GM18526 (cell line): ENCODE data around the gene USP20.

Experiments used
- POLR2A ChIP-seq: IDR thresholded peaks from 3 replicates; pipeline ENCODE4 v1.6.1; 2011; ENCODE audit not compliant: insufficient read length; ENCODE audit errors: extremely low read depth

USP20 gene

GRCh38 chr9:129864991-129865647, 29.9 kb downstream of the USP20 start:
- no peak for TF ChIP-seq POLR2A

- TF ChIP-seq POLR2A: no peak
Measured at GRCh38 chr9:129865668-129866320, 30.5 kb downstream of the USP20 start.

DNA sequence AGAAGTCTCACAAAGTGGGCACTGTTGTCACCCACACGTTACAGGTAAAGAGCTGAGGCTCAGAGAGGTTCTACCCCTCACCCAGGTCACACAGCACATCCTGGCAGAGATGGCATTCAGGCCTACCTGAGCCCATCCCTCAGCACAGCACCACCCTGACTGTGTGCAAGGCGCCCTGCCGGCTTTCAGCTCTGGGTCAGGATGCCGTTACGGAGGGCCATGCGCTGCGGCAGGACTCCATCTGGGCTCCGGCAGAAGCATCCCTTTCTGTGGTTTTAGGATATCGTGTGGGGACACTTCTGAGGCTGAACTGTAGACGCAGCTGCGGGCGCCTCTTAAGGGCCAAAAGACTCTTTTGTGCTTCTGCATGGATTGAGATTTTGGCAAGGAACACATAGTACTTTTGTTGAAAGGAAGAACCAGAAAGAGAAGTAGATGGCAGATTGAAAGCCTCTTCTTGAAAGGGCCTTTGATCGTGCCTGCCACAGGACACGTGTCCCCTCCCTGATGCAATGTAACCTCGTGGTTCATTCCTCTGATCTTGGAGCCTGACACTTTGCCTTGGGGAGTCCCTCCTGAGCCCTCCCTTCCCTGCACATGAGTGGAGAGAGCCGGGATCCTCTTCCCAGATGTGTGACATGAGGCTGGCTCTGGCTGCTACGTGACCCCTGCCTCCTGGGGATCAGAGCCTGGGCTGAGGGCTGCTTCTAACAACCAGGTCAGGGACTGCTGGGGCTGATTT, 31.3 kb downstream of the USP20 start:
- no peak for TF ChIP-seq POLR2A

DNA sequence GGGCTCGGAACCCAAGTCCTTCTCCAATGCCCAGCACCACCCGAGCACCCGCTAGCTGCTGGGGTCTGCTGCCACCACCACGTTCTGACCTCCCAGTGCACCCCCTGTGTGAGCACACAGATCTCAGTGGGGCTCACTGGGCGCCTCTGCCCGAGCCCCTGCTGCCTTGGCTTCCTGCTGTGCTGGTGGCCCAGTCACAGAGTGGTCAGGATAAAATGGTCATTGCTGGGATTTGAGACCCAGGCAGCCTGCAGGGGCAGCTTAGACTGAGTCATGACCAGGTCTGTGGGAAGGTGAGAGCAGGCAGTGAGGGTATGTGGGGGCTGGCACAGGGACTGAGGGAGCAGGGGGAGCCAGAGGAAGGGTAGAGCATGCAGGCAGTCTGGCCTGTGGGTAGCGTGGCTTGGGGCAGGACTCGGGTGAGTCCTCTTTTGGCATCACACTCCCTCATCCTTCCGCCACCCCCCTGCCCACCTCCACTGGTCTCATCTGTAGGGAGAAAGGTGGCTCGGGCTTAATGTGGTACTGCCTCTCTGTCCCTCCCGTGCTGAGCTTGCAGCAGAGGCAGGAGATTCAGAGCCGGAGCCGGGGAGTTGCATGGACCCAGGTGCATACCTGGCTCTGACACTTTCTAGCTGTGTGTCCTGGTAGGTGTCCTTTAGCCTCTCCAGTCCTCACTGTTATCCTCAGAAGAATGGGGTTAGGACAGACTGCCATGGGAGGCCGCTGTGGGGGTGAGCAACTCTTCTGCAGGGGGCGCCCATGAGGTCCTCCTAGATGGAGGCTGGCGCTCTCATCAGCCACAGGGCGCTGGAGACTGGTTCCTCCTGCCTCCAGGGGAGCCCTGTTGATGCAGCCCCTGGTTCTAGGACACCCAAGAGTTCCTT, 32.1 kb downstream of the USP20 start:
- no peak for TF ChIP-seq POLR2A

DNA sequence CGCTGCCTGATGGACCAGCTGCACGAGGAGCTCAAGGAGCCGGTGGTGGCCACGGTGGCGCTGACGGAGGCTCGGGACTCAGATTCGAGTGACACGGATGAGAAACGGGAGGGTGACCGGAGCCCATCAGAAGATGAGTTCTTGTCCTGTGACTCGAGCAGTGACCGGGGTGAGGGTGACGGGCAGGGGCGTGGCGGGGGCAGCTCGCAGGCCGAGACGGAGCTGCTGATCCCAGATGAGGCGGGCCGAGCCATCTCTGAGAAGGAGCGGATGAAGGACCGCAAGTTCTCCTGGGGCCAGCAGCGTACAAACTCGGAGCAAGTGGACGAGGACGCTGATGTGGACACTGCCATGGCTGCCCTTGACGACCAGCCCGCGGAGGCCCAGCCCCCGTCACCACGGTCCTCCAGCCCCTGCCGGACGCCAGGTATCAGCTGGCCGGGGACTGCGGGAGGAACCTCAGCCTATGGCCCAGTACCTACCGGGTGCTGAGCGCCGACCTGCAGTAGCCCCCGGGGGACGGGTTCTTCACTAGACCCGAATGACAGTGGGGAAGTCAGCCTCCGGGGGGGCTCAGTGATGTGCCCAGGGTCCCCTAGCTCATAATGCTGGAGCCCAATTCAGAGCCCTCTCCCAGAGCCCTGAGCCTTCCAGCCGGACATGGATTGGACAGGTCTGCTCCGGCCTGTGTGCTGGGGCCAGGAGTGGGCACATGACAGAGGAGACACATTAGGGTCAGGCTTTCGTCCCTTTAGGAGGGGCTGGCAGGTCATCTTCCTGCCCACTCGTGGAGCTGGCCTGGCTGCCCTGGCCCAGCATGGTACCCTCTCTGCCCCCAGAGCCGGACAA, 33.0 kb downstream of the USP20 start:
- TF ChIP-seq POLR2A: no peak

DNA sequence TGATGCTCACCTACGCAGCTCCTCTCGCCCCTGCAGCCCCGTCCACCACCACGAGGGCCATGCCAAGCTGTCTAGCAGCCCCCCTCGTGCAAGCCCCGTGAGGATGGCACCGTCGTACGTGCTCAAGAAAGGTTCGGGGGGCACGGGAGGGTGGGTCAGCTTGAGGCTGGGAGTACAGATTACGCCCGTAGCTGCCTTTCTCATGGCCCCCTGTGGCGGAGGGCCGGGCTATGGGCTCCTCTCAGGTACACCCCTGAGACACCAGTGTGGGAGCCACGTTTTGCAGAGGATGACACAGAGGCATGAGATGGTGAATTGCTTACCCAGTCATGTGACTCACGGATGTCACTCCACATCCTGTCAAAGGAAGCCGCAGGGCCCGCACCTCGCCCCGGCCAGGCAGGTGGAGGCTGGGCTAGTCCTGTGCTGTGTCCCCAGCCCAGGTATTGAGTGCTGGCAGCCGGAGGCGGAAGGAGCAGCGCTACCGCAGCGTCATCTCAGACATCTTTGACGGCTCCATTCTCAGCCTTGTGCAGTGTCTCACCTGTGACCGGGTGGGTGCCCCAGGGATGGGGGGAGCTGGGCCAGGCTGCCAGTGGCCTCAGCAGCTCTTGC, 33.7 kb downstream of the USP20 start:
- TF ChIP-seq POLR2A: no peak

DNA sequence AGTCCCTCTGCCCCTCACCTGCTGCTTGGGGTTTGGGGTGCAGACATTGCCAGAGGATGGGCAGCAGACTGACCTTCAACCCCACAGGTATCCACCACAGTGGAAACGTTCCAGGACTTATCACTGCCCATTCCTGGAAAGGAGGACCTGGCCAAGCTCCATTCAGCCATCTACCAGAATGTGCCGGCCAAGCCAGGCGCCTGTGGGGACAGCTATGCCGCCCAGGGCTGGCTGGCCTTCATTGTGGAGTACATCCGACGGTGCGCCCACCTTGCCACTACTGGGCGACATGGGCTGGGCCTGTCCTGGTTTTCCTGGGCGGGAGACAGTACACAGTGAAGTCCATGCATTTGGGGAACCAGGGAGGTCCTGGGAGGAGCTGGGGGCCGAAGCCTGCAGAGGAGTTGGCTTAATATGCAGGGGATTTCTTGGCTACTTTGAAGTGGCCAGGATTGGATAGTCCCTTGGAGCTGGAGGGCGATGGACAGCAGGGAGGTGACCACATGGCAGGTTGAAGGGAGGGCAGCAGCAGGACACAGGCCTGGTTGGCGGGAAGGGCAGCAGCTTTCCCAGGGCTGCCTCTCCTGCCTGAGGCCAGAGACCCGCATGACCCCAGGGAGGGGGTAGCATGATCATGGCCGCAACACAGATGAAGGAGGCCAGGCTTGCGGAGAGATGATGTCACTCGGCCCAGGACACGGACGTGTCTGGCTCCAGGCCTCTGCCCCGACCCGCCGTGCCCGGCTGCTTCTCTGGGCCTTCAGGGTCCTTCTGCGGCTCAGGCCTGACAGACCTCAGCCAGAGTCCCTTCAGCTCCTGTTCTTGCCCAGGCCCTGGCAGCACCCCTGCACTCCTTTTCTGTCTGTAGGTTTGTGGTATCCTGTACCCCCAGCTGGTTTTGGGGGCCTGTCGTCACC, 34.6 kb downstream of the USP20 start:
- TF ChIP-seq POLR2A: no peak

DNA sequence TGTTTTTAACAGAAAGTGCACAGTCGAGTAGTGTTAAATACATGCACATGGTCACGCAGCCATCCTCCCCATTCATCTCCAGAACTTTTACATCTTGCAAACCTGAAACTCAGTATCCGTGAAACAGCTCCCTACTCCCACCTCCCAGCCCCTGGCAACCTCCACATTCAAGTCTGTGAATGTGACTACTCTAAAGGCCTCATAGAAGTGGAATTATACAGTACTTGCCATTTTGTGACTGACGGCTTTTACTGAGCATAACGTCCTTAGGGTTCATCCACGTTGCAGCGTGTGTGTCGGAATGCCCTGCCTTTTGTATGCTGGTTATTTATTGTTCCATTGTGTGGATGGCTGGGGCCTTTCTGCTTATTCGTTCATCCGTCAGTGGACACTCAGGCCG, 35.8 kb downstream of the USP20 start:
- TF ChIP-seq POLR2A: no peak

DNA sequence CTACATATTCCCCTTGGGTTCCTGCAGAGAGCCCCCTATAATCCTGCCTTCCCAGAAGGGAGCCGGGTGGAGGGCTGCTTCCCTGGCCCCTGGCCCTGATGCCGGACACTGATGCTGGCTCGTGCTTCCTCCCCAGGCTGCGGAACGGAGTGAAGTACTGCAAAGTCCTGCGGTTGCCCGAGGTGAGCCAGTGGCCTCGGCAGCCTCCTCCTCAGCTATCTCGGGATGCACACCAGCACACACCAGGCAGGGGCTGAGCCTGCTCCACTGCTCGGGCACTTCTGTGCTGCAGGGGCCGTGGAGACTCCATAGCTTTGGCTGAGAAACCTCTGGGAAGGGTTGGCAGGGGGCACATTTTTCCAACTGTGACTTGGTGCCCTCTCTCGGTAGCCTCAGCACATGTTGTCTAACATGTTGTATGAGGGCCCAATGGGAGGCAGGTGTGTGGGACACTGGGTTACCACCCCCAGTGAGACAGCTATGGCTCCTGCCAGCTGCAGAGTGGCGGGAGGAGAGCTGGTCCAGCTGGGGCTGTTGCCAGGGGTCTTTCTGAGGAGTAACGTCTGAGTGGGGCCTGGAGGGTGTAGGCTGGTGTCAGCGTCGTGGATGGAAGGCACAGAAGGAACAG, 38.4 kb downstream of the USP20 start:
- TF ChIP-seq POLR2A: no peak

DNA sequence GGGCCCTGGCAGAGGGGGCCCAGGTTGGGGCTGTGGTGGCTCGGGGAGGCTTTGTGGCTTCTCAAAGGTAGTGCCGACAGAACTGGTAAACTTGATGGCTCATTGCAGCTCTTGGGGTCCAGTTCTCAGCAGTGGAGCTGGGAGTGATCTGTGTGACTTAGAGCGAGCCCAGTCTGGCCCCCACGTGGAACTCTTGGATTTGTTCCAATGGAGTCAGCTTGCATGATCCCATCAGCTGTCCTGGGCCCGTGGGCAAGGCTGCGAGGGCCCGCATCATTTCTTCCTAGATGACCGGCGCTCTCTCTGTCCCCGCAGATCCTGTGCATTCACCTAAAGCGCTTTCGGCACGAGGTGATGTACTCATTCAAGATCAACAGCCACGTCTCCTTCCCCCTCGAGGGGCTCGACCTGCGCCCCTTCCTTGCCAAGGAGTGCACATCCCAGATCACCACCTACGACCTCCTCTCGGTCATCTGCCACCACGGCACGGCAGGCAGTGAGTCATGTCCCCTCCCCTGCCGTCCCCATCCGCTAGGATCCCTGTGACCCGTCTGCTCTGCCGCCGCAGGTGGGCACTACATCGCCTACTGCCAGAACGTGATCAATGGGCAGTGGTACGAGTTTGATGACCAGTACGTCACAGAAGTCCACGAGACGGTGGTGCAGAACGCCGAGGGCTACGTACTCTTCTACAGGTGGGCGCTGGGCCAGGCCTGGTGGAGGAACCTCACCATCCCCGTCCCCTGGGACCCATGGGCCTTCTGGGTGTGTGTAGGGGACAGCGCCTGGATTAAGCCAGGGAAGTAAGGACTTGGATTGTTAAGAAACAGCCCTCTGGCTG, 39.2 kb downstream of the USP20 start:
- no peak for TF ChIP-seq POLR2A

DNA sequence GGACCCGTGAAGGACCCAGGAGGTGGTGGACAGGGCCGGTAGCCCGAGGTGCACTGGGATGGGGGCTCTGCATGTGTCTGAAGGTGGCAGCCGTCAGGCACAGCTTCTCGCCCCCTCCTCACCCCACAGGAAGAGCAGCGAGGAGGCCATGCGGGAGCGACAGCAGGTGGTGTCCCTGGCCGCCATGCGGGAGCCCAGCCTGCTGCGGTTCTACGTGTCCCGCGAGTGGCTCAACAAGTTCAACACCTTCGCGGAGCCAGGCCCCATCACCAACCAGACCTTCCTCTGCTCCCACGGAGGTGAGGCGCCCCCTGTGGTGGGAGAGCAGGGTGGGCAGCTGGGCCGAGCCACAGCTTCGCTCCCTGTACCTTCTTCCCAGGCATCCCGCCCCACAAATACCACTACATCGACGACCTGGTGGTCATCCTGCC, 39.9 kb downstream of the USP20 start:
- TF ChIP-seq POLR2A: no peak
